Stimulated activated CD4-positive, alpha-beta T cell treated with anti-CD3 and anti-CD28 coated beads, Interleukin-12 subunit alpha, Interleukin-12 subunit beta, amount 100 ng/mL, for 24 hours (primary cell): Measurements from ENCODE around the gene KDELR3.

Experiments
- DNase-seq, 2 experiments: peaks; one replicate each; pipeline ENCODE4 v3.0.0-alpha.2; 2020; ENCODE audit warnings: low read depth in 2 of 2

KDELR3 gene

DNA sequence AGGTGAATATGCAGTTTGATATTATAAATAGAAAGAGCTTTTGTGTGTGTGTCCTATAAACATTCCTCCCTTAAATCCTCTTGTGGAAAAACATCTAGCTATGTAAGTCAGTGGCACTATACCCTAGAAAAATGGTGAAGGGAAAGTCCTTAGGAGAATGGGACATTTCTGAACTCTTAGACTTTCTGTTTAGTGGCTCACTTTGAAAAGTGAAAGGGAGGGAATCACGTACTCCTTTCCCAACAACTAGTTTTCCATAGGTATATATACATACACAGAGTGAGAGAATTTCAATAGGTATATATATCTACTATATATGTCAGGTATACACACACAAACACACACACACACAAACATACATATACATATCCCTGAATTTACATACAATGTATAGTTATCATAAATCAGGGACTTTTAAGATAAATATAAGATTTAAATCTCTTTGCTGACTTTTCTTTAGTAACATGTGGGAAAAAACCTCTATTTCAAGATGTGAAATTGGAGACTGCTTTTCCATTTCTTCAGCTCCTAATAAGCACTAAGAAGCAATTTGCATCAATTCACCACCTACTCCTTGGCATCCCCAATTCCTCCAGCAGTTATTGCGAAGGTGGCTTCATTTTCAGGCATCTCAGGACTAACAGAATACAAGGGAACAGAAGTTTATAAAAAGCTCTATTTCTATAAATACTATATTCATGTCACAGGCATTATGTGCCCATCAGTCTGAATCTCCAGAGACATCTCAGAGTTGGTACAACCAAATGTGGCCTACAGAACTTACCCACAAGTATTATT is 51.8 kb downstream of the KDELR3 start:
- DNase-seq = no peak

DNA sequence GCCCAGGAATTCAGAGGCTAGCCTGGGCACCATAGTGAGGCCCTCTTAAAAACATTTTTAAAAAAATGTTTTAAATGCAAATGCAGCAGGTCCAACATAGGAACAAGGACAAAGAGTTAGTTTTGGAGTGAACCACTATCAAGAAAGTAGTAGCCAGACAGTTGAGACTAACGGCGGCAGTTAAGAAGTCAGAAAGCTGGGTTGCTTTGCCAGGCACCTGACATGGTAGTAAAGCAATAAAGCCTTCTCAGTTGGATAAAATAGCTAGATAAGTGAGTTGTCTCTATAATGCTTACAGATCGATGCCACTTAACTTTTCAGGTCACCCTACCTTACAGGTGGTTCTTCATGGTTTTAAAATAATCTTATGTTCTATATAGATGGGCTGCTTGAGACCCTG is 55.1 kb downstream of the KDELR3 start:
- DNase-seq = no peak

DNA sequence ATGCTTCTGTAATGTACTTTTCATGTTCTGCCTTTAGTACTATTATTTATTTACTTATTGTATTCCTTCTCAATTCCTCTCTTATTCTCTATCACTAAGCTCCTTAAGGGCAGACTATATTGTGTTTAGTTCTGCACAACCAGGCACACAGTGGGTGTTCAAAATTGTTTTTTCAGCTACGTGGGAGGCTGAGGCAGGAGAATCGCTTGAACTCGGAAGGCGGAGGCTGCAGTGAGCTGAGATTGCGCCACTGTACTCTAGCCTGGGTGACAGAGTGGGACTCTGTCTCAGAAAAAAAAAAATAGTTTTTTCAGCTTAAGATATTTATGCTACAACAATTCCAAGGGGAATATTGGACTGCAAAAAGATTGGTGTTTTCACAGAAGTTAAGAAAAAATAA is 55.6 kb downstream of the KDELR3 start:
- no peak for DNase-seq

DNA sequence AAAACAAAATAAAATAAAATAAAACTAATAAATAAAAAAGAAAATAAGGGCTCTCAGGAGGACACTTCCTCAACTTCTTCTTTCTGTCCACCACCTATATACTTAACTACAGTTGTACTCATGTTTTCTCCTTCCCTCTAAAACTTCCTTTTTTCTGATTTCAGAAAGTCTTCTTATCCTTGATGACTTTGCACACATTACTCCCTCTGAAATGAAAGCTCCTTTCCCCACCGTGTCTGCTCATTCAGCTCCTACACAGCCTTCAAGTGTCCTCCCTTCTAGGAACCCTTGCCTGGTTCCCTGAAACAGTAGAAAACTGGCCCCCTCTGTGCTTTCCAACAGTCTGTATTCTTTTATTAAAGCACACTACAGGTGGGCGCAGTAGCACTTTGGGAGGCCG is 56.5 kb downstream of the KDELR3 start:
- no peak for DNase-seq

DNA sequence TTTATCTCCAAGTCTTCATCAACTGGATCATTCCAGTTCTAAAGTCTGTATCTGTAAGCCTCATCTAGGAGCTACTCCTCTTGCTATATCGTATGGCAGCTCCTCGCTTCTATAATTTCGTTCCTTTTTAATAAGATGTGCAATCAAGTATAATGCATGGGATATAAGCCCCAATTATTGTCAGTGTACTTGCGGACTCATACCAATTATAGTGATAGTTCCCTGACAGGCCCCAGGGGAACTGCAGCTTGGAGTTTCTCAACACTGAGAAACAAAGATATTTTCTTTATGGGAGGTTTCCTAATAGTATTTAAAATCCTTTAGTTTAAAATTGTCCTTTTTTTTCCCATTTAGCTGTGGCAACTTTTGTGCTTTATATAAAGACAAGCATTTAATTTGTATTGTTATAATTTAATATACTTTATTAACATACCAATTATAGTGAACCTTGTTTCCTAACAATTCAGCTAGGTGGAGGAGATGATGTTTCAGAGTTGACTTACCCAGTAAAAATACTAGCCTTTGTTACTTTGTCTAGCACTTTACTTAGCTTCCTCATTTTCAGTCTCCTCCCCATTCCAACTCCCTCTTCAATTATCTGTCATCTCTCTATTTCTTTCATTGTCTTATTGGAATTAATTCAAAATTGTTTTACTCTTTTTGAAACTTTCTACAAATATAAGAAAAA is 63.5 kb downstream of the KDELR3 start:
- no peak for DNase-seq
